Ammon's horn (tissue), 1 donor: Measurements from ENCODE around the gene GCNT1.
A peak's percentile ranks its signal among the peaks of the same experiment; 100 is the strongest.
"Not testable (repeated sequence)": the region's sequence is repeated elsewhere in the genome, so short reads cannot be mapped to it uniquely, and the experiment has no call there.

Experiments used
- DNase-seq: peaks from one replicate; pipeline ENCODE4 v3.0.0-alpha.2; 2016; ENCODE audit warnings: low spot score

GCNT1 gene

GRCh38 chr9:76458903-76459693 is at the start of gene GCNT1:
TSS of gene GCNT1 (plus strand) at chr9:76459182. CDS start at chr9:76502382, 43,200 bp downstream.
- peak; percentile 51 for DNase-seq

- no peak for DNase-seq
Measured at GRCh38 chr9:76412638-76413037, 46.3 kb upstream of the GCNT1 start.

GRCh38 chr9:76413658-76414057 is 45.3 kb upstream of the GCNT1 start:
- DNase-seq, result no peak

- no peak for DNase-seq
Measured at GRCh38 chr9:76414661-76415060, 44.3 kb upstream of the GCNT1 start.

- no peak for DNase-seq
Measured at GRCh38 chr9:76415154-76415553, 43.8 kb upstream of the GCNT1 start.

- DNase-seq, result no peak
Measured at GRCh38 chr9:76415731-76416130, 43.3 kb upstream of the GCNT1 start.

- DNase-seq, result no peak
Measured at GRCh38 chr9:76417394-76417793, 41.6 kb upstream of the GCNT1 start.

GRCh38 chr9:76419782-76420380 is 39.1 kb upstream of the GCNT1 start:
- DNase-seq, result no peak

GRCh38 chr9:76423216-76424177 is 35.5 kb upstream of the GCNT1 start:
- no peak for DNase-seq

GRCh38 chr9:76424491-76424890 is 34.5 kb upstream of the GCNT1 start:
- no peak for DNase-seq

- DNase-seq, result no peak
Measured at GRCh38 chr9:76425677-76426453, 33.1 kb upstream of the GCNT1 start.

- DNase-seq, result no peak
Measured at GRCh38 chr9:76426807-76427419, 32.1 kb upstream of the GCNT1 start.

GRCh38 chr9:76431601-76432000 is 27.4 kb upstream of the GCNT1 start:
- no peak for DNase-seq

- no peak for DNase-seq
Measured at GRCh38 chr9:76433406-76433805, 25.6 kb upstream of the GCNT1 start.

GRCh38 chr9:76433836-76434235 is 25.1 kb upstream of the GCNT1 start:
- no peak for DNase-seq

- not testable (repeated sequence) for DNase-seq
Measured at GRCh38 chr9:76434897-76435296, 24.1 kb upstream of the GCNT1 start.

- not testable (repeated sequence) for DNase-seq
Measured at GRCh38 chr9:76437017-76437699, 21.8 kb upstream of the GCNT1 start.

GRCh38 chr9:76438841-76439588 is 20.0 kb upstream of the GCNT1 start:
- no peak for DNase-seq

- no peak for DNase-seq
Measured at GRCh38 chr9:76441551-76442322, 17.2 kb upstream of the GCNT1 start.
